Left hindlimb (tissue), 1 donor: ENCODE data around the gene KIAA0753.

Source experiments
- DNase-seq: peaks from one replicate; pipeline ENCODE4 v3.0.0-alpha.2; 2018

The KIAA0753 gene

DNA sequence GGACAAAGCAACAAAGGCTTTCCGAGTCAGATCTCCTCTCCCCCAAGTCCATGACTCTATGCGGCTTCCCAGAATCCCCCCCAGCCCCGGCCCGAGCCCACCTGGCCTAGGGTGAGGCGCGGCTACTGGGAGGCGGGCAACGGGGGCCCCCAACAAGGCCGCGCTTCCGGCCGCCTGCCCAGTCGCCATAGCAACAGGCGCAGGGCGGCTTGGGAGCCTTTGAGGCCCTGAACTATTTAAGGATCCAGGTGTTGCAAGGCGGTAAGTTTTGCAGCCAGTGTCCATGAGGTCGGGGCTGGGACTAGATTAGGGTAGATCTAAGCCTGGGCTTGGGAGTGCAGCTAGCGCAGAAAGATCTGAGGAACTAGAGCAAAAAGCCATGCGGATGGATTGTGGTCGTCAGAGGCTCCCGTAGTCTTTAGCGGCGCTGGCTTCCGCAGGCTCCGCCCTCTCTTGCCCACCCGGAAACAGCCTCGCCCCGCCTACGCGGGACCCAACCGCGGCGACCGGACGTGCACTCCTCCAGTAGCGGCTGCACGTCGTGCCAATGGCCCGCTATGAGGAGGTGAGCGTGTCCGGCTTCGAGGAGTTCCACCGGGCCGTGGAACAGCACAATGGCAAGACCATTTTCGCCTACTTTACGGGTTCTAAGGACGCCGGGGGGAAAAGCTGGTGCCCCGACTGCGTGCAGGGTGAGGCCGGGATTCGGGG is at the start of gene KIAA0753, which contains the start of gene TXNDC17:
KIAA0753 (minus strand) TSS at position 176 of the 711 bp plus-strand sequence. CDS start 5,608 bp downstream, outside the sequence.
TXNDC17 (plus strand) TSS at position 525 of the 711 bp plus-strand sequence; CDS start at position 548, 23 bp downstream.
- DNase-seq: peak; percentile 93

DNA sequence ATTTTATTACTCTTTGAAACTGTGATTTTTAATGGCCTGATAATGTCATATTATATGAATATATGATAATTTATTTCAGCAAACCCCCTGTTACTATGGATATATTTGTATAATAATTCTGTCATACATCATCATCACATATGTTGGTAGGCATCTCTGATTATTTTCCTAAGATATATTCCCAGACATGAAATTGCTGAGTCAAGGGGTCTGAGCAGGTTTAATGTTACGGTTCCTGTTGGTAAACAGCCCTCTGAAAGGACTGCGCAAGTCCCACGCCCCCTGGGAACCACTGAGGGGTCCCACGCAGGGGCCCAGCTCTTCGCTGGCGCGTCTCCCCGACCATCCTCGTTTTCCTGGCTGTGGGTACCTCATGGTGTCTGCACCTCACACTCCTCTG is 48.4 kb upstream of the KIAA0753 start:
- DNase-seq: no peak

DNA sequence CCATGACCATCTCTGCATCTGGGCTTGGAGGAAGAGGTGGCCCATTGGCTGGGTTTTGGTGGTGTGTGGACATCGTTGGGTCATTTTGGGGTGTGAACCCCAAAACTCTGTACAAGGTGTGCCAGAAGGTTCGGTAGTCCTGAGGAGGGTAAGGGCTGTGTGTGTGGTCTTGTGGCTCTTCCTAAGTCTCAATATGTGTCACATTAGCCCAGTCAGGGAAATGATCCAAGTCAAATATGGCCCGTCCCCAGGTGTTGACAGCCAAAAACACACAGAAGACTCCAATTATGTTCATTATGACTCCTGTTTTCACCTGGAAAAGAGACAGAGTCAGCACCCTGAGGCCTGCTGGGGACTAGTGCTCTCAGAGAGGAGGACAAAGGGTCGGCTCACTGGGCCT is 45.5 kb upstream of the KIAA0753 start:
- DNase-seq: no peak

DNA sequence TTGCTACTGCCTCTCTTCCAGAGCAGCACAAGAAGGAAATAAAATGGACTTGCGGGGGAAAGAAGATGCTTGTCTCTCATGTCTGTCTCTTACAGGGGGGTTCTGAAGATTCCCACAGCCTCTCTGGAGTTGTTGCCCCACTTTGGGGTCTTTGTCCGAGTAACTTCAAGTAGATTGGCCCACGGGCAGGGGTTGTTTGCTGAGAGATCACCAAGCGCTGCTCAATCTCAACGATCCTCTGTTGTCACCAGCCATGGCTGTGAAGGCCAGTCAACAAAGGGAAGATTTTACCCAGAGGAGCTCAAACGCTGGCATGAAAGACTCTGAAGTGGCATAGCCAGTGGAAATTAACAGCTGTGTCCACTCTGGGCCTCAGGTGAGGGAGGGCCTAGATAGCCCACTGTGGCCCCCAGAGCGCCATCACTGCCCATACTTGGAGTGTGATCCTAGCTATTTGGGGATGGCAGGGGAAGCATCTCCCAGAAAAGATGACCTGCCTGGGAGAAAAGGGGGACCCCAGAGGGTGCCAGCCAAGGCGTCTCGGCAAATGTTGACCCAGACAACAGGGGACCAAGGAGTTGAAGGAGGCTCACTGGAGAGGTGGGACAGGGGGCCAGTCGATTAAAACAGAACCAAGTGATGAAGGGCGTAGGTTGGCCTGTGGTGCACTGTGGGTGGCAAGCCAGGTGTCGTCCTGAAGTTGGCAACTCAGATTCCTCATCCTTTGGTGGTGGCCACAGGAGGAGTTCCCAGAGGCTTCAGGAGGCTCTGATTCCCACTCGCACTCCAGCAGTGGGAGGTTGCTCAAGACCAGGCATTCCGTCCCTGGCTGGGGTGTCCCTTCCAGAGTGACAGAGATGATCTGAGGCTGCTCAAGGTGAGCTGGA is 44.6 kb upstream of the KIAA0753 start:
- no peak for DNase-seq

DNA sequence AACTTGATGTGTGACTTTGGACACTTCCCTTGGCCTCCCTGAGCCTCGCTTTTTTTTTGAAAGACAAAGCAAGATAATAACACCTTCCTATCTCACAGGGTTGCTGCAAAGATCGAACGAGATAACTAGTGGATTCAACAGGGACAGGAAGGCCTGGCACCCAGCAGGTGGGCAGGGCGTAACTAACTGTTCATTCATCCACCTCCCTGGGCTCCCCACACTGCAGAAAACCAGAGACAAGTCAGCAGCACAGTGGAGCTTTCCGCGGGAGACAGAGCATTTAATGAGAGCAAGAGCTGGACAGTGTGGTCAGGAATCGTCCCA is 43.9 kb upstream of the KIAA0753 start:
- no peak for DNase-seq

DNA sequence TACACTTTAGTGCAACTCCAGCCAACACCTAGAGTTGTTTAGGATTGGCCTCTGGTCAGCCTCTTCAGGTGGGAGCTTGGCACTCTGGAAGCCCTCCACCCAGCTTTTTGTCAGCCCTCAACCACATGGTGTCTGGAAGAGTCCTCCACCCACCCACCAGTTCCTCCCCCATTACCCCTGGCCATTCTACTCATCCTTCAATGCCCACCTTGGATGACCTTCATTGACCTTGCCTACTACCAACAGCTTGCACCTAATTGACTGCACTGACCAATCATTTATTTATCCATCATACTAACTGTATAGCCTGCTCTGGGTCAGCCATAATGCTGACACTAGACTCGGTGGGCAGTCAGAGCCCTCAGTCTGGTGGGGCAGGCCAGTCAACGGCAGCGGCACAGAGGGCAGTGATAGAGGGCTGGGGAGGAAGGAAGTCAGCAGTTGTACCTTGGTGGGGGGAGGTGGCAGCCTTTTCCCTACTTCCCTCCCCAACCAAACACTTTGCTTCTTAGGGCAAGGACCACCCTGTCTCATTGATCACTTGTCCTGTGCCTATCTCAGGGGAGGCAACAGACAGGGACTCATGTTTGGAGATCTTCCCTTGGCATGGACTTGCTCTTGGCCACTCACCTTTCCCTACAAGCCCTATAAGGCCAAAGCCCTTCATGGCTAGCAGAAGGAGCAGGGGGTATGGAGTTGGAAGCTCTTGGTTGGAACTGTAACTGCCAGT is 43.4 kb upstream of the KIAA0753 start:
- DNase-seq: no peak

DNA sequence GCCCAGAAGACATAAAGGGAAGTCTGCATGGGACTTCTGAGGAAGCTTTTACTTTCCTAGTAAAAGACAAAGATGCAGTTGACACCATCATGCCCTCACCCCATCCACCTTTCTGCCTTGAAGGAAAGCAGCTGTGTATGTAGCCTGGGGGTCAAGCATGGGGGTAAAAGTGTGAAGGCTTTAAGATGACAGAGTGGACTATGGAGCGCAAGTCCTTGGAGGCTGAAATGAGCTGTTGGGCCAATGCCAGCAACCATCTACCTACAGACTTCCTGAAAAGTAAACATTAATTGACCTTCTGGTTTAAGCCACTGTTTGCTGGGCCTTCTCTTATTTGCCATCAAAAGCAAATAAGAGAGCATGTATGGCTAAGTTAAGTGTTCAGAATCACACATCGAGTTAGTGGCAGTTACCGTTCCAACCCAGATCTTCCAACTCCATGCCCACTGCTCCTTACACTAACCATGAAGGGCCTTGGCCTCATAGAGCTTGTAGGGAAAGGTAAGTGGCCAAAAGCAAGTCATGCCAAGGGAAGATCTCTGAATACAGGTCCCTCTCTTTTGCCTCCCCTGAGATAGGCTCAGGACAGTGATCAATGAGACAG is 42.7 kb upstream of the KIAA0753 start:
- DNase-seq: no peak

DNA sequence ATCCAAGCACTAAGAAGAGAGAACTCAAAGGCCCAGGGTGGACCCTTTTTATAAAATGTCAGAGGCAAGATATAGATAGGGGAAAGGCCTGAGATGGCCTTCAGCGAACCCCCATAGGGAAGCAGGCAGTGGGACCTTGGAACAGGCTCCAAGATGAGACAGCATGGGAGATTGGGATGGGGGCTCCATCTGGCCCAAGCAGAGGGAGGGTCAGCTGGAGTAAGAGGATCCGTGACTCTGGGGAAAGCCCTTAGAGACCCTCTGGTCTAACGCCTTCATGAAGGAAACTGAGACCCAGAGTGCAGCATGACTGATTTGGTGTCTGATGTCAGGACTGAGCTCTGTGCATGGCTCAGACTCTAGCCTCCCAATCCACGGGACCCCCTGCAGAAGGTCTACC is 41.8 kb upstream of the KIAA0753 start:
- no peak for DNase-seq

DNA sequence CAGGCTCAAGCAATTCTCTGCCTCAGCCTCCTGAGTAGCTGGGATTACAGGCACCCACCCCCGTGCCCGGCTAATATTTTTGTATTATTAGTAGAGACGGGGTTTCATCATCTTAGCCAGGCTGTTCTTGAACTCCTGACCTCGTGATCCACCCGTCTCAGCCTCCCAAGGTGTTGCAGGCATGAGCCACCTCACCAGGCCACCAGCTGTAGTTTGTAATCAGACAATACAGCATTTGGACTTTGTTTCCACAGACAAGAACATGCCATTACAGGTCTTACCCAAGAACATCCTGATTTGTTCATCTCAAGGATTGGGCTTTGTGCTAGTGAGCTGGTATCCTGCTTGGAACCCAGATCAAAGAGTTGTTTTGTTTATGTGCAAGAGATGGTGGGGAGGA is 41.2 kb upstream of the KIAA0753 start:
- DNase-seq: no peak

DNA sequence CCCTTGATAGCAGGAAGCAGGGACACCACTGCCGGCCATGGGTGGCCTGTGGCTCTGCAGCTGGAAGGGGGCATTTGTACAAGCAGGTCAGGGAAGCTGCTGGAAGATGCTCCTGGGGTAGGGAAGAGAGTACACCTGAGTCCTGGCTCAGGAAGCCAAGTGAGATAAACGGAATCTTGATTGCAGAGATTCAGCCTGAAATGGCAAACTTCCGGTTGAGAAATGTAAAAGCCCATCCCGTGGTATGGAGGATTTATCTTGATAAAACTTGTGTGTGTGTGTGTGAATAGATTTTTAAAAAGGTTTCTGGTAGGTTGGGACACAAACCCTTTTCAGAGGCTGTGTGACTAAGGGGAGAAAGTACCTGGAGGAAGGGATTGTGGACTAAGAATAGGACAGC is 40.7 kb upstream of the KIAA0753 start:
- no peak for DNase-seq

DNA sequence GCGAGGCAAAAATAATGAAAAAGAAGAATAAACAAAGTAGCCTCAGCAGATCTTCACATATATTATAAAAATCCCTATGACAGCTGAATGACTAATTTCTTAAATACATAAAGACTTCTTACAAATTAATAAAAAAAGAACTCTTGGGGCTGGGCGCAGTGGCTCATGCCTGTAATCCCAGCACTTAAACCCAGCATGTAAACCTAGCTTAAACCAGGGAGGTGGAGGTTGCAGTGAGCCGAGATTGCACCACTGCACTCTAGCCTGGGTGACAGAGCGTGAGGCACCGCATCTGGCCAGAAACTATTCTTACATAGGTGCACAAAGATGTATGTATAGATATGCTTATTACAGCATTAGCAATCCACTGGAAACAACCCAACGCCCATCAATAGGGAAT is 38.7 kb upstream of the KIAA0753 start:
- DNase-seq: no peak

DNA sequence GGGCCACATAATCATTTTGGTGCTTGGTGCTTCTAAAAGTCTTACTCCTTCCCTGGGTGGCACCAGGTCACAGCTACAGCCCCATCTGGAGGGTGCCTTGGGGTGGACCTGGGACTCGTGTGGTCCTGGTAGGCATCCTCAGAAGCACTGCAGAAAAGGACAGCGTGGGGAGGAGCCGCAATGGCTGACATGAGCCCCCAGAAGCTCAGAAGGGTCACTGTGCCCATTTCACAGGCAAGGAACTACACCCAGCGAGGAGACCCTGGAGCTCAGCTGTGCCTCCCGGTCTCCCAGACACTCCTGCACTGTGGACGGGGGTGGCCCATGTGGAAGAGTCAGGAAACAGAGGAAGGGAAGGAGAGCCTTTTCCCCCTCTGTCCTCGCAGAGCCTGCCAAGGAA is 37.4 kb upstream of the KIAA0753 start:
- no peak for DNase-seq

DNA sequence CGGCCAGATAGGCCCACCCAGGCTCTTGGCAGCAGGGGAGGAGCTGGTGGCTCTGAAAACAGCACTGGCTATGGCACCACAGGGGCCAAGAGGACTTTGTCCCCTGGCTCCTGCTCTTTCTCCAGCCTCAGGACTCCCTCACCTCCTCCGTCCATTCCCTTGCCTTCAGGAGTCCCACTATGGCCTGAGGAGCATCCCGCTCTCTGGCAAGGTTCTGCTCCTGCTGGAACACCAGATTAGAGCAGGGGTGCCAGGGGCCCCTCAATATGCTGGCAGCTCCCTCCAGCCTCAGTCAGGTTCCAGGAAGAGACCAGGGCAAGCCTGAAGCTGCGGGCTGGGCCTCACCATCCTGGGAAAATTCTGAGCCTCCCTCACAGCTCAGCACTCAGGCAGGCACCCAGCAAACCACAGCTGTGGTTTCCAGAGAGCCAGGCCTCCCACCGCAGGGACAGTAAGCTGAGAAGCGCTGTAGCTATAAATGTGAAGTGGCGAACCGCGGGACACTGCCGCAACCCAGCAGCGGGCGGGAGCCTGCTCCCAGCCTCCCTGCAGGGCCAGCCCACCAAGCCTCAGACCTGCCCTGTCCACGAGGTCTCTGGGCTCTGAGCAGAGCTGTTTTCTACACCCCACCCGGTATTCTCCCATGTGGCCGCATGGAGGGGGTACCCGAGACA is 36.8 kb upstream of the KIAA0753 start:
- DNase-seq: peak; percentile 81

DNA sequence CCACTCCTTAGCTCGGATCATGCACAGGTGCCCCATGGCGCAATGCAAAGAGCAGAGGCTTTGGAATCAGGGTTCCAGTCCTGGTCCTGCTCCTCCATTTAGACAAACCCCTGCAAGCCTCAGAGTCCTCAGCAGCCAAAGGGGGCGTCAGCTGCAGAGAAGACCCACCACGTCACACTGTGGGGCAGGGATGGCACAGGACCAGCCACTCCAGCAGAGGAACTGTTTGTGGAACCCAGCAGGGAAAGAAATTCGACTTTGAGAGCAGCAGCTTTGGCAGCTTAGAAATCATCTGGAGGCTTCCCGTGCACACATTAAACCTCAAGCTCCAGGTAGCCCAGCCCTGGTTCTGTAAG is 36.3 kb upstream of the KIAA0753 start:
- DNase-seq: no peak

DNA sequence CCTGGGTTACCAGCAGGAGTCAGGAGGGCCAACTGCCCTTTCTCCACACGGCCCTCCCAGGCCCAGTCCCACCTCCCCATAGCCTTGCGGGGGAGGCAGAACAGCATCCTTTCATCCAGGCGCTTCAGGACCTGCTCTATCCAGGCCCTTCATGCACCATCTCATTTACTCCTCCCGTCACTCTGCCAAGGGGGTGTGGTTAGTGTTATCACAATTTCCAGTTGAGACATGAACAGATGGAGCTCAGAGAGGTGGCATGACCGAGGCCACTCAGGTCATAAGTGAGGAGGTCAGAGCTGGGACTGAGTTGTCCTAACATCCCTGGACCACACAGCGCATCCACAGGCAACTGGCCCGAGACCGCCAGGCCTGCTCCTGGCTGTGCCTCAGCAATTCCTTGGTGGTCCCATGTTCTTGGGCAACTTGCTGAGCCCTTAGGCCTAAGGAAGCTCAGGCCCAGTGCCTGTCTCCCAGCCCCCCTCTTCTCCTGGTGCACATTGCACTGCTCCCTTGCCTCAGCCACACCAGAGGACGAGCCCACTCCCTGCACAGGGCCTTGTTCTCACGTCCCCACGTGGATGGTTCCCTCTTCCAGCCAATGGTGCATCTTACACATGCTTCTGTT is 34.8 kb upstream of the KIAA0753 start:
- DNase-seq: no peak

DNA sequence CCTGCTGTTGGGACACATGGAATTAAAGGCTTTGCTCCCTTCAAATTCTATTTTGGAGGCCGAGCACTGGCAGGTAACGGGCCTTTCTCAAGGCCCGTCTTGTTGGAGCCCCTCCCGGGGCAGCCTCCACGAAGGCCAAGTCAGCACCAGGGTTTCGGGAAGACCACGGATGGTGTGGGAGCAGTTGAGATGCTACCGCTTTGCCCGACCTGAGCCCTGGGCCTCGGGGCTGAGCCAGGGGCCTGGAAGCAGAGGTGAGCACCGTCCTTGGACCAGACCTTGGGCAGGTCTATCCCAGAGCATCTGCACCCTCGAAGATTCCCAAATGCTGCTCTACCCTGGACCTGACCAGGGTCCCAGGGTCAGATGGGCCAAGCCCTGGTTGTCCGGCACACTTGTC is 34.1 kb upstream of the KIAA0753 start:
- no peak for DNase-seq

DNA sequence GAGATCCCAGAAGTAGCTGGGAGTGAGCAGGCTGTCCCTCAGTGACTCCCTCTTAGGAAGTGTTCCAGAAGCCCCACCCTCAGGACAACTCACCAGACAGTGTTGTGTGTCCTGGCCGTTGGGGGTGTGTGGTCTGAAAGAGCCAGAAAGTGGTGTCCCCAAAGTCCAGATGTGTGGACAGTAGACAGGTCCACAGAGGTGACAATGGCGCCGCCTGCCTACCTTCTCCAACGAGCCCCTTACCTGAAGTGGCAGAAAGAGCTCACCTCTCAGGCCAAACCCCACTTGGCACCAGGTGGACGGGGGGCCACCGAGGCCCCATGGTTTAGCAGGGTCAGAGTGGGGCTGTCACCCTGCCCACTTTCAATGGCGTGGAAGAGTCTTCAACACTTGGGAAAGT is 30.9 kb upstream of the KIAA0753 start:
- no peak for DNase-seq

DNA sequence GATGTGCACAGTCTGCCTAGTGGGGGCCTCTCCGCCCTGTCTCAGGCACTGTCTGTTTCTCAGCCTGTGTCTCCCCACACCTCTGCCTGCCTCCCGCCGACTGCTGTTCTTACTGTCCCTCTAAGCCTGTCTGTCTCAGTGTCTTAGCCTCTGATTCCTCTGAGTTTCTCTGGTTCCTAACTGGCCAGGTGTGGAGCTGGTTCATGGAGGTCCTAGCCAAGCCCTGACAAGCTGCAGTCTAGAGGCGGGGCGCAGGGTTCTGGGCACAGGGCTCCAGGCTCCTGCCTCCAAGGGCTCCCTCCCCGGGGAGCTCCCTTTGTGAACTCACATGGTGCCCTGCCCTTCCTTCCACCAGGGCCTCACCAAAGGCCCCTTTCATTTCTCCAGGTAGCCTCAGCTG is 30.5 kb upstream of the KIAA0753 start:
- no peak for DNase-seq

DNA sequence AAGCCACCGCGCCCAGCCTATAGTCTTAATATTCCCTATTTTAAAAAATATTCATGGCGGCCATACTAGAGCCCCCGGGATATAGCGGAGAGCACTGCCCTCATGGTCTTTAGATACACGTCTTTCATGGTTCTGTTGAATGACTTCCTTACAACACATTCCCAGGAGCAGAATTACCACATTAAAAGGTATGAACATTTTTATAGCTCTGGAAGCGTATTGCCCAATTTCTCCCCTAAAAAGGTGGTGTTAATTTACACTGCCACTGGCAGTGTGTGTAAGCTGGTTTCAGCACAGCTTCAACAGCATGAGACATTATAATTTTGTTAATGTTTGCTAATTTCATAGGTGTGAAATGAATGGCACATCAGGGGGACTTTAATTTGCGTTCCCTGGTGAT is 30.1 kb upstream of the KIAA0753 start:
- DNase-seq: no peak

DNA sequence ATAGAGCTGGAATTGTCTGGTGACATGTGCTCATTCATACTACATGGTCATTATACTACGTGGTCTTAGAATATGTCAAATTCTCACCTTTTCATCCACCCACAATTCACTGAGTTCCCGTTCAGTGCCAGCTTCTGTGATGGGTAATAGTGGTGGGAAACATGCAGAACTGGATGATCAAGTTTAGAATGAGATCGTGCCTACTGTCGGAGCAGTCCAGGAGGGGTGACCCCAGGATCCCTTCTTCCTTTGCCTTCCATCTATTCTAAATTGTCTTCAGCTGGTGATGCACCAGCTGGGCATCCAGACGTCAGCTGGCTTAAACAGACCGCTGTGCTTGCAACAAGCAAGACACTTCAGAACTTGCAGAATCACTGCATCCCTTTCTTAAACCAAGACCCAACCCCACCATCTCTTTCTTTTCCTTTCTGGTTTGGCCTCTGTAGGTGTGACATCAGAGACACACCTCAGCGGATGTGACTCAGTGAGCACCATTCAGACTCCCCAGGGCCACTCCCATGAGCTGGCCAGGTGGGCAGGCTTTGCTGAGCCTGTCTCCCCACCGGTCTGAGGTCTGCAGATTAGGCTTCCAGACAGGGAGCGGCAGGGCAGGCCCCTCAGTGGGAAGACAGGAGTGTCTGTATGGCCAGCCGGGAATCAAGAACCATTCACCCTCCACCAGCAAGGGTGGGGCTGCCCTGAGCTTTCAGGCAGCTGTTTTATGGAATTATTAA is 29.1 kb upstream of the KIAA0753 start:
- no peak for DNase-seq

DNA sequence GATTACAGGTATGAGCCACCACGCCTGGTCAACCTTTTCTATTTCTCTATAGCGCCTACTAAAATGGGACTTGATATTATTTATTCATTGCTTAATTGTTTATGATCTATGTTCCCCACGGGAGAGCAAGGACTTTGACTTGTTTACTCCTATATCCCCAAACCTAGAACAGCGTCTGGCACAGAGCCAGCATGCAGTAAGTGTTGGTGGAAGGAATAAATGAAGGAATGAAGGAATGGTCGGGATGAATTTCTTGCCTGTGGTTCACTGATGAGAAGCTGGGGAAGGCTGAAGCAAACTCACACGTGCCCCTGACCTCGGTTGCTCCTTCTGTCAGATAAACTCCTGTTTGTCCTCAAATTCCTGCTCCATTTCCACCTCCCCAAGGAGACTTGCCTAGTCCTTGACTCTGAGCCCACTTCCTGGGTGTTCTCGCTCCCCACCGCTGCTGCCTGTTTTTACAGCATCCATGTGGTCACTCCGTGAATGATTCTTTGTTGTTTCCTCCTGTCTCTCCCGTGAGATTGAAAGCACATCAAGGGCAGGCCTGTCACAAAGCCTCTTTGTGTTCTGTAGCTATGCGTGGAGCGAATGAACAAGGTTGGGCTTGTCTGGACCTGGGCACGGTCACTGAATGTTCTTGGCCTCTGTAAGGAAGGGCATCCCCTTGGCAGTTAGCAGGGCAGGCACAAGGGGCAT is 28.4 kb upstream of the KIAA0753 start:
- no peak for DNase-seq
